ENCODE results near the gene CPS1. TPM values are rescaled to one million over a fixed set of nuclear protein-coding genes. Genes with fewer than 3 reads are reported as not detected.

Gene CPS1
- total RNA-seq, 3 donors from 2014 or later: 5.2 to 10.4 (median 9.2) TPM

GRCh38 chr2:210523650-210524289 lies 32.6 kb upstream of the CPS1 start:
- no peaks in the 10 kb centered on the region for H3K4me1 ChIP-seq
- intact Hi-C loops (cut with DNase I; ENCODE audit: low total_unique reads): no loop called here
- no peak overlapping the region for H3K27ac ChIP-seq
- DNase-seq (ENCODE audit: low spot score in 2 of 2): no peak
- H3K27me3 ChIP-seq: no peaks in the 10 kb centered on the region
- no peak overlapping the region for H3K4me3 ChIP-seq
- TF ChIP-seq POLR2A (IDR thresholded peaks at IDR 0.05) (no peak), POLR2AphosphoS5 (IDR thresholded peaks at IDR 0.05) (no peak)
- TF ChIP-seq, protein P1, sequence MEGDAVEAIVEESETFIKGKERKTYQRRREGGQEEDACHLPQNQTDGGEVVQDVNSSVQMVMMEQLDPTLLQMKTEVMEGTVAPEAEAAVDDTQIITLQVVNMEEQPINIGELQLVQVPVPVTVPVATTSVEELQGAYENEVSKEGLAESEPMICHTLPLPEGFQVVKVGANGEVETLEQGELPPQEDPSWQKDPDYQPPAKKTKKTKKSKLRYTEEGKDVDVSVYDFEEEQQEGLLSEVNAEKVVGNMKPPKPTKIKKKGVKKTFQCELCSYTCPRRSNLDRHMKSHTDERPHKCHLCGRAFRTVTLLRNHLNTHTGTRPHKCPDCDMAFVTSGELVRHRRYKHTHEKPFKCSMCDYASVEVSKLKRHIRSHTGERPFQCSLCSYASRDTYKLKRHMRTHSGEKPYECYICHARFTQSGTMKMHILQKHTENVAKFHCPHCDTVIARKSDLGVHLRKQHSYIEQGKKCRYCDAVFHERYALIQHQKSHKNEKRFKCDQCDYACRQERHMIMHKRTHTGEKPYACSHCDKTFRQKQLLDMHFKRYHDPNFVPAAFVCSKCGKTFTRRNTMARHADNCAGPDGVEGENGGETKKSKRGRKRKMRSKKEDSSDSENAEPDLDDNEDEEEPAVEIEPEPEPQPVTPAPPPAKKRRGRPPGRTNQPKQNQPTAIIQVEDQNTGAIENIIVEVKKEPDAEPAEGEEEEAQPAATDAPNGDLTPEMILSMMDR (IDR thresholded peaks at IDR 0.05): no peak
- no peaks in the 10 kb centered on the region for H3K36me3 ChIP-seq
- no peaks in the 10 kb centered on the region for H3K9me3 ChIP-seq

- intact Hi-C loops (cut with DNase I; ENCODE audit: low total_unique reads): no loop called here
- Histone ChIP-seq H3K27ac (no peak overlapping the region), H3K4me1 (no peaks in the 10 kb centered on the region), H3K27me3 (no peaks in the 10 kb centered on the region), H3K36me3 (no peaks in the 10 kb centered on the region), H3K9me3 (no peaks in the 10 kb centered on the region), H3K4me3 (no peak overlapping the region)
- no peak for TF ChIP-seq POLR2AphosphoS5 (IDR thresholded peaks at IDR 0.05)
- TF ChIP-seq POLR2A (IDR thresholded peaks at IDR 0.05): no peak
- TF ChIP-seq, protein P1 (IDR thresholded peaks at IDR 0.05): no peak
- DNase-seq (ENCODE audit: low spot score in 2 of 2): no peak
Observed at GRCh38 chr2:210524533-210524932, 31.9 kb upstream of the CPS1 start.

GRCh38 chr2:210527286-210527685 lies 29.1 kb upstream of the CPS1 start:
- Histone ChIP-seq H3K4me1 (no peaks in the 10 kb centered on the region), H3K36me3 (no peaks in the 10 kb centered on the region), H3K4me3 (no peak overlapping the region), H3K9me3 (no peaks in the 10 kb centered on the region), H3K27me3 (no peaks in the 10 kb centered on the region), H3K27ac (no peak overlapping the region)
- intact Hi-C loops (cut with DNase I; ENCODE audit: low total_unique reads): no loop called here
- DNase-seq (ENCODE audit: low spot score in 2 of 2): no peak
- TF ChIP-seq POLR2A (IDR thresholded peaks at IDR 0.05) (no peak), POLR2AphosphoS5 (IDR thresholded peaks at IDR 0.05) (no peak)
- TF ChIP-seq, protein P1 (IDR thresholded peaks at IDR 0.05): no peak

GRCh38 chr2:210528716-210529115 lies 27.7 kb upstream of the CPS1 start:
- no peaks in the 10 kb centered on the region for H3K9me3 ChIP-seq
- no peaks in the 10 kb centered on the region for H3K27me3 ChIP-seq
- intact Hi-C loops (cut with DNase I; ENCODE audit: low total_unique reads): no loop called here
- no peak for TF ChIP-seq POLR2A (IDR thresholded peaks at IDR 0.05)
- TF ChIP-seq, protein P1 (IDR thresholded peaks at IDR 0.05): no peak
- TF ChIP-seq POLR2AphosphoS5 (IDR thresholded peaks at IDR 0.05): no peak
- H3K4me1 ChIP-seq: no peaks in the 10 kb centered on the region
- no peak for DNase-seq (ENCODE audit: low spot score in 2 of 2)
- H3K27ac ChIP-seq: no peak overlapping the region
- no peaks in the 10 kb centered on the region for H3K36me3 ChIP-seq
- H3K4me3 ChIP-seq: no peak overlapping the region

DNA sequence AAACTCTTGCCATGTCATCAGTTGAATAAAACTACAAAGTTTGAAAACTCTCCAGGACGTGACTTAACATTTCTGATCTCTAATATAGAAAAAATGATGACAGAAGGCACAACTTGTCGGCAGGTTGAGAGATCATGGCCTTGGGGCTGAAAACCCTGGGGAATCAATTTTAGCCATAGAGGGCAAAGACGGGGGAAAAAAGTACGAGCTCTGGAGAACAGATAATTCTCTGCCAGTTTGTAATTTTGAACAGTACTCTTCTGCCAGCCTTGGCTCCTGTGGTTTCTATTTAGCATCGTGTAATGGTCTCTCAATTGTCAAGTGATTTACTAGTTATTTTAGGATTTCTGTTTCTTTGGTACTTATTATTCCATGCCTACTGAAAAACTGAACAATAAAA lies 25.3 kb upstream of the CPS1 start:
- Histone ChIP-seq H3K36me3 (no peaks in the 10 kb centered on the region), H3K4me3 (no peak overlapping the region), H3K4me1 (no peaks in the 10 kb centered on the region), H3K27me3 (no peaks in the 10 kb centered on the region), H3K9me3 (no peaks in the 10 kb centered on the region), H3K27ac (no peak overlapping the region)
- no peak for DNase-seq (ENCODE audit: low spot score in 2 of 2)
- TF ChIP-seq POLR2A (IDR thresholded peaks at IDR 0.05) (no peak), POLR2AphosphoS5 (IDR thresholded peaks at IDR 0.05) (no peak)
- TF ChIP-seq, protein P1 (IDR thresholded peaks at IDR 0.05): no peak
- intact Hi-C loops (cut with DNase I; ENCODE audit: low total_unique reads): no loop called here

Measured in breast epithelium (tissue), 4 donors.